Activated naive CD4-positive, alpha-beta T cell treated with anti-CD3 and anti-CD28 coated beads, Interleukin-2, amount 50 U/mL, for 24 hours (primary cell): Measurements from ENCODE around the gene PPP2R5B.
"Not testable (repeated sequence)": the region's sequence is repeated elsewhere in the genome, so short reads cannot be mapped to it uniquely, and the experiment has no call there.

ENCODE experiments used
- H3K27ac Mint-ChIP-seq: one replicate; pipeline ENCODE4 v1.8.0; 2021; ENCODE audit warnings: mild to moderate bottlenecking, mixed read lengths
- H3K27me3 Mint-ChIP-seq: one replicate; pipeline ENCODE4 v1.8.0; 2021; ENCODE audit warnings: mixed read lengths
- H3K36me3 Mint-ChIP-seq: one replicate; pipeline ENCODE4 v1.8.0; 2021; ENCODE audit warnings: mixed read lengths
- H3K4me1 Mint-ChIP-seq: one replicate; pipeline ENCODE4 v1.8.0; 2021; ENCODE audit warnings: mixed read lengths
- H3K4me3 Mint-ChIP-seq: one replicate; pipeline ENCODE4 v1.8.0; 2021; ENCODE audit warnings: mild to moderate bottlenecking, mixed read lengths
- H3K9me3 Mint-ChIP-seq: one replicate; pipeline ENCODE4 v1.8.0; 2021; ENCODE audit warnings: mixed read lengths

Gene PPP2R5B

DNA sequence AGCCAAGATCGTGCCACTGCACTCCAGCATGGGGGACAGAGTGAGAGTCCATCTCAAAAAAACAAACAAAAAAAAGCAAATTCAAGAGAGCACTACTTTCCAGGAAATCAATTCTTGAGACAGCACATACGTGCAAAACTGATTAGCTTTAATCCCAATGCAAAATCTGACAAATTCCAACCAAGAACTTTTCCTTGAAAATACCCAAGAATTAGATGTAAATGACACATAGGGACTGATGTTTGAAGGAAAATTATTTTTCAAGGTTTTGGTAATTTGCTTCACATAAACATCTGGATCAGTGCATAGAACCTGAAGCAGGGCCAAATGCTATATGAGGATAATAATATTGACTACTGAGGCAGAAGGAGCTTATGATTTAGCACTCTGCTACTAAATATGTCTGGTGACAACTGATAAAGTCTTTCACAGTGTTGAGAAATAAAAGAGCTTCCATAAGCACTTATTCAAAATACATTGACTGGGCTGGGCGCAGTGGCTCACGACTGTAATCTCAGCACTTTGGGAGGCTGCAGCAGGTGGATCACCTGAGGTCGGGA, 38.7 kb downstream of the PPP2R5B start:
- Mint-ChIP-seq H3K4me1 (peaks cover 3% of the 10 kb centered on the region), H3K36me3 (no peaks in the 10 kb centered on the region), H3K27ac (no peak overlapping the region), H3K4me3 (no peak overlapping the region), H3K27me3 (peaks cover 1% of the 10 kb centered on the region), H3K9me3 (no peaks in the 10 kb centered on the region)

DNA sequence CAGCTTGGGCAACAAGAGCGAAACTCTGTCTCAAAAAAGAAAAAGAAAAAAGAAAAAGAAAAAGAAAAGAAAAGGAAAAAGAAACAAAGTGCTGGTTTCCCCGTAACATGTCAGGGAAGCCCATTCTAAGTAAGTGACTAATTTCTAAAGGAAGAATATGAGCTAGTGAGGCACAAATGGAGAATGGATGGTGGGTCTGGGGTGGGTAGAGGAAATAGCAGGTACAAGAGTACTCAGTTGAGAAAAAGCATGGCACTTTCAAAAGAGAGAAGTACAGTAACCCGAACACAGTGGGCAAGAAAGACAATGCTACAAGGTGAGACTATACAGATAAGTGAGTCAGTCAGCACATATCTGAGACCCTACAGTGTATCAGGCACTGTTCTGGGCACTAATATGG, 42.9 kb downstream of the PPP2R5B start:
- Mint-ChIP-seq H3K27me3 (no peaks in the 10 kb centered on the region), H3K9me3 (no peaks in the 10 kb centered on the region), H3K36me3 (no peaks in the 10 kb centered on the region), H3K4me1 (peaks cover 15% of the 10 kb centered on the region), H3K27ac (peak overlapping the region; percentile 8), H3K4me3 (no peak overlapping the region)

DNA sequence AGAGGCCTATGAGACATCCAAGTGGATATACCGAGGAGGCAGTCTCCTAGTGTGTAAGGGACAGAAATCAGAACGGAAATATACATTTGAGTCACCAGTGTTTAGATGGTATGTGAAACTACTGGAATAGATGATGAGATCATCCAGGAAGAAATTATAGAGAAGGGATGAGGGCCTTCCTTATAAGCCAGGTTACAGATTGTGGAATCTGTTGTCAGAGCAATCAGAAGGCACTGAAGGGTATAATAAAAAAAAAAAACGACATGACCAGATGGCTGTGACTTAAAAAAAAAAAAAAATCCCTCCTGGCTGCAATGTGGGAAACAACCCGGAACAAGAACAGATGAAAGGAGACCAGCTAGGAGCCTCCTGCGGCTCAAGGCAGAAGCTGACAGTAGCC, 44.7 kb downstream of the PPP2R5B start:
- no peaks in the 10 kb centered on the region for H3K27me3 Mint-ChIP-seq
- H3K4me3 Mint-ChIP-seq = no peak overlapping the region
- no peaks in the 10 kb centered on the region for H3K9me3 Mint-ChIP-seq
- peak overlapping the region; percentile 57 for H3K27ac Mint-ChIP-seq
- H3K36me3 Mint-ChIP-seq = no peaks in the 10 kb centered on the region
- H3K4me1 Mint-ChIP-seq = peaks cover 15% of the 10 kb centered on the region

- no peaks in the 10 kb centered on the region for H3K36me3 Mint-ChIP-seq
- peak overlapping the region; percentile 95 for H3K27ac Mint-ChIP-seq
- H3K9me3 Mint-ChIP-seq = no peaks in the 10 kb centered on the region
- peaks cover 11% of the 10 kb centered on the region for H3K4me1 Mint-ChIP-seq
- no peaks in the 10 kb centered on the region for H3K27me3 Mint-ChIP-seq
- H3K4me3 Mint-ChIP-seq = peak overlapping the region; percentile 83
These were observed 46.3 kb downstream of the PPP2R5B start for GRCh38 chr11:64970731-64971151.

GRCh38 chr11:64971421-64972233, 47.1 kb downstream of the PPP2R5B start, which contains the start of gene MAJIN:
MAJIN (minus strand) TSS chr11:64972108; CDS start chr11:64959405, 12,703 bp downstream.
- H3K9me3 Mint-ChIP-seq = no peaks in the 10 kb centered on the region
- H3K4me3 Mint-ChIP-seq = peak within 1 kb of the TSS; percentile 83
- no peaks in the 10 kb centered on the region for H3K27me3 Mint-ChIP-seq
- H3K27ac Mint-ChIP-seq = peak within 1 kb of the TSS; percentile 95
- peaks cover 11% of the 10 kb centered on the region for H3K4me1 Mint-ChIP-seq
- H3K36me3 Mint-ChIP-seq = no peaks in the 10 kb centered on the region

GRCh38 chr11:64974124-64974523, 49.6 kb downstream of the PPP2R5B start:
- H3K27ac Mint-ChIP-seq = no peak overlapping the region
- no peaks in the 10 kb centered on the region for H3K27me3 Mint-ChIP-seq
- no peaks in the 10 kb centered on the region for H3K9me3 Mint-ChIP-seq
- peaks cover 9% of the 10 kb centered on the region for H3K4me1 Mint-ChIP-seq
- no peaks in the 10 kb centered on the region for H3K36me3 Mint-ChIP-seq
- H3K4me3 Mint-ChIP-seq = no peak overlapping the region

DNA sequence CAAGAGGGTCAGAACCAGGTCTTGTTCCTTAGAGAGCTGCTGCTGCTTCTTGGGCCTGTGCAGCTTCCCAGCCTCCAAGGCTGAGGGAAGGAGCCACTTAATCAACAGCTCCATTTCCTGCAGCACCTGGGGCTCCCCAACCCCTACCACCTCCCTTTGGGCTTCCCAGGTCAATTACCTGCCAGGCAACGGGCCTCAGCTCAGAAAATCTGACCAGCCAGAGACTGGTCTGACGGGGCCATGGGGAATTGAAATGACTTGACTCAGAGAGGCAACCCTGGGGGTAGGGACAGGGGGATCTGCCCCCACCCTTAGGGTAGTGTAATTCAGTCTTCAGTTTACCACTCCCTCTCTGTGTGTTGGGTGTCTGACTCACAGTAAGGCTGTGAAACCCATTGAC, 52.2 kb downstream of the PPP2R5B start:
- Mint-ChIP-seq H3K9me3 (no peaks in the 10 kb centered on the region), H3K36me3 (no peaks in the 10 kb centered on the region), H3K27ac (no peak overlapping the region), H3K4me3 (no peak overlapping the region), H3K4me1 (no peaks in the 10 kb centered on the region), H3K27me3 (no peaks in the 10 kb centered on the region)

DNA sequence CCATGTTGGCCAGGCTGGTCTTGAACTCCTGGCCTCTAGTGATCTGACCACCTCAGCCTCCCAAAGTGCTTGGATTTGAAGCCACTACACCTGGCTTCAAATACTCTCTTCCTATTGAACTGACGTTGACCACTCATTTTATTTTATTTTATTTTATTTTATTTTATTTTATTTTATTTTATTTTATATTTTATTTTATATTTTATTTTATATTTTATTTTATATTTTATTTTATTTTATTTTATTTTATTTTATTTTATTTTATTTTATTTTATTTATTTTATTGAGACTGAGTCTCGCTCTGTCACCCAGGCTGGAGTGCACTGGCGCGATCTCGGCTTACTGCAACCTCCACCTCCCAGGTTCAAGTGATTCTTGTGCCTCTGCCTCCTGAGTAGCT, 58.9 kb downstream of the PPP2R5B start:
- not testable (repeated sequence) for H3K36me3 Mint-ChIP-seq, H3K4me3 Mint-ChIP-seq, H3K27ac Mint-ChIP-seq, H3K9me3 Mint-ChIP-seq, H3K27me3 Mint-ChIP-seq, H3K4me1 Mint-ChIP-seq
